HG02623 (cell line): ENCODE measurements around the gene ELP4.

Source experiments
- ATAC-seq: cut with Tn5 transposase; IDR thresholded peaks from one replicate; pipeline ENCODE4 v1.9.1; 2021; ENCODE audit warnings: moderate library complexity; ENCODE audit not compliant: unreplicated experiment

ELP4 gene

DNA sequence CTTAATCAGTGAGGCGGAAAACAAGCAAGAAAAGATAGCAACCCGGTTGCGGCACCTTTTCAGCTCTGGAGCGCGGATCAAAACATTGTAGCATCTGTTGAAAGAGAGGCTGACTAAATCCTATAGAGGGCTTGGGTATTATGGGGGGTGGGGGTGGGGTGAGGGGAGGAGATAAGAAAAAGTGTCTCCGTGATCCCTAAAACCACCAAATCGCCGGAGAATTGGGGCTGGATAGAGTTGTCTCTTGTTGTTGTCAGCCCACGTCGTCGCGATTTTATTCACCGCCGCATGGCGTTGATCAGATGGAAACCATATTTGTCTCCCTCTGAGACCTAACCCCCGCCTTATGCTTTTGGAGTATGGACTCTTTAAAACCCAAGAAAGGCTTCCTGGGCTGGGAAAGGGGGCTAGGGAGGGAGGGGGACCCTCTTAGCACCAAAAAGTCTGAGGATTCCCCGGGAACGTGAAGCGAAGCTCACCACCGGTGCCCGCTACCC lies 288.5 kb downstream of the ELP4 start:
- no peak for ATAC-seq

GRCh38 chr11:31798554-31799434 lies 289.2 kb downstream of the ELP4 start:
- ATAC-seq: no peak

- no peak for ATAC-seq
Observed at GRCh38 chr11:31799435-31800397, 290.1 kb downstream of the ELP4 start.

- no peak for ATAC-seq
Observed at GRCh38 chr11:31800398-31801265, 291.1 kb downstream of the ELP4 start.

DNA sequence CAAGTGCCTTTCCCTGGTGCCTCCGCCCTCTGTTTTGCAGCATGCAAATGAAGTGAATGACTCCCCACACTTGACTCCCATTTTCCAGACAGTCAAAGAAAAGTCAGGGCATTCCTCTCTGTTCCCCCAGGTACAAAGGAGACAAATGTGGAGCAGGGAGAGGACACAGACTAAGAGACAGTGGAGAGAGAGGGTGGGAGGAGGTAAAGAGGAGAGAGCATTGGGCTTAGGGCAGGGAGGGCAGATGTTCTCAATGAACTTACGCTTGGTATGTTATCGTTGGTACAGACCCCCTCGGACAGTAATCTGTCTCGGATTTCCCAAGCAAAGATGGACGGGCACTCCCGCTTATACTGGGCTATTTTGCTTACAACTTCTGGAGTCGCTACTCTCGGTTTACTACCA lies 291.7 kb downstream of the ELP4 start:
- no peak for ATAC-seq

DNA sequence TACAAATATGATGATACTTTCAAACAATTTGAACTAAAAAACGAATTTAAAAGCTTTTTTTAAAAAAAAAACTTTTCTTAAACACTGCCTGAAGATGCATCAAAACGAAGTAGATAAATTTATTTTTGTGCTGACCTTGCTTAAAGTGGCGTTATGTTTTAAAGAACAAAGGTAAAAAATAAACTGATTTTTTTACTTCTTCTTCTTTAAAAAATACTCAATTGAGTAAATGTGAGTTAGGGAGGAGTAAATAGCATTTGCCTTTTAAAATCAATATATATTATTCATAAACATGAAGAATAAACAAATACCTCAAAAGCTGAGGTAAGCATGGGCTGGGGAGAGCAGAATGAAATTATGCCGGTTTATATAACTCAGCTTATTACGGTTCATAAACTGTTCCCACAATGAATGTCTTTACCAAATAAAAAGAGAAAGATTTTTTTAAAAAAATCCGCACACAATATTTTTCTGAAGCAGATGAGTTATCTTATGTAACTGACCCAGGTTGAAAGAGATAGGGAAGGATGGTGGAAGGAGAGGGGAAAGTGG lies 292.5 kb downstream of the ELP4 start:
- ATAC-seq: no peak

GRCh38 chr11:31802609-31802989 lies 293.0 kb downstream of the ELP4 start:
- no peak for ATAC-seq

DNA sequence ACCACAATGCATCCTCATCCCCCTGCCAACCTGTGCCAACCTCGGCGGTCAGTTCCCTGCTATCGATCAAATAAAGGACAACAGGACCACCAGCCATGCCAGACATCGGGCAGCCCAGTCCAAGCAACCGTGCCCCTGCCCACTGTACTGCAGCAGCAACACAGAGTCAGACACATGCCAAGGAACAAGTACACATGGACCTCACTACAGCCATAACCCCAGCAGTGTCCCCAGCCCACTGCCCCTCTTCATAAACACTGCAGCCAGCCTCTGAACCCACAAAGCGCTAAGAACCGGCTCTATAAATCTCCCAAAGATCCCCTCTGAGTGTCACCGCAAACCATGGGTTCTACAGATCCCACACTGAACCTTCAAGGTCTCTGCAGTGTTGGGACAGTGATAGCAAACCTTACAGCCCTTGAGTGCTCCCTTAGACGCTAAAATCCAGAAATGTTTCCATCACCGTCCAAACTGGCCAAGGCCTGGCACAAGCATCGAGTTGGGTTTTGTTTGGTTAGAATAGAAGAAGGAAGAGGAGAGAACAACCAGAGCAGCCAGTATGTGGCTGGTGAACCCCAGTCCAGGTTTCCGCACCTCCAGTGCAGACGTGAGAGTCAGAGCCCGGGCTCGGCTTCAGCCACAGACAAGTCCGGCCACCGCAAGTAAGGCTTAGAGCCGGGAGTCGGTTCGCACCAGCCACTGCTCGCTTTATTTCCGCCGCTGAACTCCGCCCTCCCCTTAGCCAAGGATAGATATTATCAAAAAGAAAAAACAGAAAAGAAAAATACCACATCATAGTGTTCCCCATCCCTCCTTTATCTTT lies 293.6 kb downstream of the ELP4 start:
- no peak for ATAC-seq

- no peak for ATAC-seq
Observed at GRCh38 chr11:31803813-31804311, 294.3 kb downstream of the ELP4 start.

DNA sequence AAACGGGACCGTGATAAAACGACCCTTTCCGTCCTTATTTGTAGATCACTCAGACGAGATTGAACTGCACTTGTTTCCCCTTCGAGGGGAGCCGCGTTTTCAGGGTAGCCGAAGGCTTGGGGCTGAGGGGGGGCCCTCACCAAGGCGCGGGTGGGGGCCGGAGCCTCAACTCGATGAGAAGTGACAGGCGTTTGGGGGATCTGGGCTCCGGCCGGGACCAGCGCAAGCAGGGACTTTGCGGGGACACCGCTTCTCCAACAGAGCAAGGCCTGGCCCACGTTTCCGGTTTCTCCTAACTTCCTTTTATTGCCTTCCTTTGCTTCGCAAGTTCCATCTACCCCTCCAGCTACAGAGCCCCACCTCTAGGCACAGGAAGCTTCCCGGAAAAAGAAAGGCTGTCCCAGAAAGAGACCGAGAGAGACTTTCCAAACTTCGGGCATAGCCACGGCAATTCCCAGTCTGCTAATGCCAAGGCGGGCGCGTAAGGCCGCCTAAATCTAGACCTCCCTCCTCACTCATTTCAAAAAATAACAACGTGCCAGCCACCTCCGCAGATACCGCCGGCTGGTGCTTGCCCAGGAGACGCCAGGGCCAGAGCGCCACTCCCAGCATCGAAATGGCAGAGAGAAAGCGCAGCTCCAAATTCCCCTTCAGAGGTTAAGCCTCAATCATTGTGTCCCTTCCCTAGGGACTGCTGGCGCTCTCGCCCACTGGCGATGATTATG lies 294.9 kb downstream of the ELP4 start:
- no peak for ATAC-seq

DNA sequence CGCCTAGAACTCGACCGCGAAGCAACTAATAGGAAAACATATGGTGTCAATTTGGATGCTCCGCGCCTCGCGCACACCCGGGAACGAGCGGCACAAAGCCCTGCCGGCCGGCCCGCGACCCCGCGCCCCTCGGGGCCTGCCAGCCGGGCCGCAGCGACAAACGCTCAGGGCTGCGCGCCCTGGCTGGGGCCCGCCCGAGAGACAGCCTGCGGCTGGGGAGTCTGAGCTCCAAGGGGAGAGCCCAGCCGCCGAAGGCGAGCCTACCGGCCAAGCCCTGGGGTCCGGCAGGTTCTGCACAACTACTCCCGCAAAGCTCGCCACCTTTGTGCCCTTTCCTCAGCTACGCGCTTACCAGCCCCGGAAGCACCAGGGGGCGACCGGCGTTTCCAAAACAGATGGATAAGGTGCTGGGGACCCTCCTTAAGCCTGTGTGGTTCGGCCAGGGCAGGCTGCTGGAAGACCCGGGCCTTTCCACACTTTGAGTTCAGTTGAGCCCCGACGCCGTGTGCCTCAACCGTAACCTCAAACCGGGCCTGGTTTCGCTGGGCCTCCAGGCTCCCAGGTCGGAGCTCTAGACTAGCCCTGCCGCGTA lies 295.6 kb downstream of the ELP4 start:
- no peak for ATAC-seq

- ATAC-seq: no peak
Observed at GRCh38 chr11:31805629-31806185, 296.1 kb downstream of the ELP4 start.

GRCh38 chr11:31806186-31806927 lies 296.8 kb downstream of the ELP4 start:
- no peak for ATAC-seq

GRCh38 chr11:31806928-31807798 lies 297.6 kb downstream of the ELP4 start:
- no peak for ATAC-seq

- no peak for ATAC-seq
Observed at GRCh38 chr11:31807799-31808667, 298.5 kb downstream of the ELP4 start.
